SK-N-SH (cell line): ENCODE measurements around the gene UBB. TPM values are rescaled to one million over a fixed set of nuclear protein-coding genes. Genes with fewer than 3 reads are reported as not detected.
A peak's percentile ranks its signal among the peaks of the same experiment; 100 is the strongest.

Source experiments
- CTCF ChIA-PET: fragments of 300-600, 350-600 bp; formaldehyde crosslinking; extraction: SDS; loops from one replicate; lab custom pipeline; 2021; lab: Yijun Ruan, JAX
- POLR2A ChIA-PET: fragments of 350-600 bp; sonication (Branson Sonifier 250); formaldehyde crosslinking; extraction: SDS; loops from one replicate; lab custom pipeline; 2020; ENCODE audit warnings: antibody characterized with exemption, inconsistent platforms; lab: Yijun Ruan, JAX
- DNase-seq: peaks from one replicate; pipeline ENCODE4 v3.0.0; 2012
- H2AFZ ChIP-seq: fragments of 200-600 bp; sonication (generic); 2 replicates; pipeline ENCODE4 v1.8.1; 2016; ENCODE audit warnings: antibody characterized with exemption, mild to moderate bottlenecking, low read depth
- H3F3A ChIP-seq: fragments of 200-600 bp; sonication (generic); replicated peaks from 2 replicates; pipeline ENCODE3; 2016; ENCODE audit warnings: antibody characterized with exemption, mild to moderate bottlenecking; ENCODE audit not compliant: insufficient read depth
- H3K27ac ChIP-seq, 2 experiments: fragments of 200-500 bp in 1 of 2; fragments of 200-600 bp in 1 of 2; sonication (Bioruptor generic) in 1 of 2; sonication (generic), shearing (Covaris generic) in 1 of 2; 2 replicates each; pipeline versions ENCODE4 v1.5.1 to v1.6.1; 2014 to 2016; ENCODE audit warnings: low read depth in 2 of 2, inconsistent platforms in 1 of 2, low read length in 1 of 2, mild to moderate bottlenecking in 1 of 2, mixed read lengths in 1 of 2
- H3K27me3 ChIP-seq: fragments of 200-600 bp; sonication (generic), shearing (Covaris generic); 2 replicates; pipeline ENCODE4 v1.6.1; 2016; ENCODE audit warnings: mixed run types; ENCODE audit not compliant: insufficient read depth
- H3K36me3 ChIP-seq, 2 experiments: fragments of 200-500 bp in 1 of 2; fragments of 200-600 bp in 1 of 2; sonication (Bioruptor generic) in 1 of 2; sonication (generic) in 1 of 2; replicated peaks in 1 of 2; 2 replicates each; pipeline versions ENCODE3 to v1.5.1; 2014 to 2016; ENCODE audit warnings: low read length in 1 of 2, mild to moderate bottlenecking in 1 of 2; ENCODE audit not compliant: insufficient read depth in 2 of 2, control insufficient read depth in 1 of 2
- H3K4me1 ChIP-seq, 2 experiments: fragments of 200-500 bp in 1 of 2; fragments of 200-600 bp in 1 of 2; sonication (Bioruptor generic) in 1 of 2; sonication (generic), shearing (Covaris generic) in 1 of 2; 2 replicates each; pipeline versions ENCODE4 v1.5.1 to v1.6.1; 2014 to 2016; ENCODE audit warnings: low read depth in 1 of 2, low read length in 1 of 2, mixed run types in 1 of 2; ENCODE audit not compliant: insufficient read depth in 2 of 2, control insufficient read depth in 1 of 2
- H3K4me2 ChIP-seq: fragments of 200-600 bp; sonication (generic), shearing (Covaris generic); 2 replicates; pipeline ENCODE4 v1.6.1; 2017; ENCODE audit warnings: mixed run types
- H3K4me3 ChIP-seq, 2 experiments: fragments of 200-500 bp in 1 of 2; fragments of 200-600 bp in 1 of 2; sonication (Bioruptor generic) in 1 of 2; sonication (generic), shearing (Covaris generic) in 1 of 2; 2 replicates each; pipeline versions ENCODE4 v1.5.1 to v1.8.1; 2014 to 2016; ENCODE audit warnings: low read depth in 2 of 2, inconsistent platforms in 1 of 2, low read length in 1 of 2, mild to moderate bottlenecking in 1 of 2, mixed read lengths in 1 of 2, moderate library complexity in 1 of 2
- H3K79me2 ChIP-seq: fragments of 200-600 bp; sonication (generic); 2 replicates; pipeline ENCODE4 v1.8.1; 2017; ENCODE audit warnings: mild to moderate bottlenecking; ENCODE audit not compliant: insufficient read depth
- H3K9ac ChIP-seq: fragments of 200-600 bp; sonication (generic); 2 replicates; pipeline ENCODE4 v1.6.1; 2017; ENCODE audit warnings: mixed run types
- H3K9me2 ChIP-seq: fragments of 200-600 bp; sonication (generic); 2 replicates; pipeline ENCODE4 v1.6.1; 2017; ENCODE audit warnings: mixed run types
- H3K9me3 ChIP-seq: fragments of 200-600 bp; sonication (generic); 2 replicates; pipeline ENCODE4 v1.6.1; 2017; ENCODE audit warnings: mixed run types, mild to moderate bottlenecking, moderate library complexity
- H4K20me1 ChIP-seq: fragments of 200-600 bp; sonication (generic); 2 replicates; pipeline ENCODE4 v1.6.1; 2017; ENCODE audit warnings: mild to moderate bottlenecking, mixed run types; ENCODE audit not compliant: insufficient read depth
- ELF1 ChIP-seq: IDR thresholded peaks from 2 replicates; pipeline ENCODE4 v1.4.0; 2012
- EZH2phosphoT487 ChIP-seq: fragments of 200-600 bp; sonication (generic); IDR thresholded peaks from 2 replicates; pipeline ENCODE4 v1.6.1; 2017; ENCODE audit warnings: low read depth, mixed run types, mild to moderate bottlenecking, antibody characterized with exemption, moderate library complexity, borderline replicate concordance
- FOXJ3 ChIP-seq: sonication (generic); formaldehyde crosslinking; IDR thresholded peaks from 2 replicates; pipeline ENCODE4 v1.5.1; 2020; ENCODE audit warnings: mild to moderate bottlenecking, missing genetic modification reagents
- IRF3 ChIP-seq: fragments of 150-350 bp; IDR thresholded peaks from 2 replicates; pipeline ENCODE4 v1.6.1; 2016; ENCODE audit warnings: mild to moderate bottlenecking, low read depth, low read length
- NFIC ChIP-seq: IDR thresholded peaks from 2 replicates; pipeline ENCODE4 v1.4.0; 2012; ENCODE audit warnings: borderline replicate concordance
- NRF1 ChIP-seq: IDR thresholded peaks from 2 replicates; pipeline ENCODE4 v1.6.1; 2012; ENCODE audit warnings: low read depth, mild to moderate bottlenecking, low read length
- RAD21 ChIP-seq: IDR thresholded peaks from 2 replicates; pipeline ENCODE4 v1.6.1; 2012; ENCODE audit warnings: mild to moderate bottlenecking, low read length
- REST ChIP-seq: IDR thresholded peaks from 2 replicates; pipeline ENCODE4 v1.6.1; 2012; ENCODE audit warnings: mild to moderate bottlenecking, low read depth, low read length, moderate library complexity
- RFX5 ChIP-seq: IDR thresholded peaks from 2 replicates; pipeline ENCODE4 v1.6.1; 2012; ENCODE audit warnings: mild to moderate bottlenecking, improper control_type of control experiment, low read length
- SMC3 ChIP-seq: IDR thresholded peaks from 2 replicates; pipeline ENCODE4 v1.6.1; 2012; ENCODE audit warnings: low read depth, low read length, improper control_type of control experiment
- TCF12 ChIP-seq: IDR thresholded peaks from 2 replicates; pipeline ENCODE4 v1.4.0; 2012
- USF1 ChIP-seq: IDR thresholded peaks from 2 replicates; pipeline ENCODE4 v1.4.0; 2012; ENCODE audit warnings: low read depth, borderline replicate concordance
- WGBS: methylation state at CpG from one replicate; pipeline ENCODE4 v1.1.6; 2017; ENCODE audit warnings: low lambda C conversion rate; 5-methylcytosine and 5-hydroxymethylcytosine counted together
- polyA plus RNA-seq, 3 experiments: library from polyadenylated mRNA; depleted of rRNA; stranded (reverse); fragments of >200 nt; gene quantifications; 2 replicates each; pipeline ENCODE4 v1.2.3, GENCODE V29; 2012
- TF ChIP-seq, protein P1 (sequence below): fragments of 200-600 bp; sonication (generic); IDR thresholded peaks from 2 replicates; pipeline ENCODE4 v1.6.1; 2017; ENCODE audit warnings: antibody characterized with exemption, mild to moderate bottlenecking, moderate library complexity
- TF ChIP-seq, protein P2 (sequence below): IDR thresholded peaks from 2 replicates; pipeline ENCODE4 v1.4.0; 2012; ENCODE audit warnings: low read depth

Gene UBB
- polyA plus RNA-seq, 1 of the 3 experiments (the other 2 are of a cell fraction): 2,693 TPM

- peaks cover 28% of the 10 kb centered on the region in 2 experiments for H3K4me1 ChIP-seq
- H3K9me3 ChIP-seq: no peaks in the 10 kb centered on the region
- no peak within 1 kb of the TSS for H3K4me3 ChIP-seq
- H3K9me2 ChIP-seq: no peaks in the 10 kb centered on the region
- CTCF ChIA-PET: interaction anchor here (0.7 to 1.8 kb wide), 4 partner anchors 8 to 52 kb away, joined by 4 to 9 read pairs (median 4); no protein-coding TSS in a partner anchor
- no peaks in the 10 kb centered on the region for H3K79me2 ChIP-seq
- no peak within 1 kb of the TSS for H3K9ac ChIP-seq
- no peaks in the 10 kb centered on the region for H3K27me3 ChIP-seq
- no peaks in the 10 kb centered on the region for H3K36me3 ChIP-seq
- H3K4me2 ChIP-seq: no peak within 1 kb of the TSS
- TF ChIP-seq, protein P1, sequence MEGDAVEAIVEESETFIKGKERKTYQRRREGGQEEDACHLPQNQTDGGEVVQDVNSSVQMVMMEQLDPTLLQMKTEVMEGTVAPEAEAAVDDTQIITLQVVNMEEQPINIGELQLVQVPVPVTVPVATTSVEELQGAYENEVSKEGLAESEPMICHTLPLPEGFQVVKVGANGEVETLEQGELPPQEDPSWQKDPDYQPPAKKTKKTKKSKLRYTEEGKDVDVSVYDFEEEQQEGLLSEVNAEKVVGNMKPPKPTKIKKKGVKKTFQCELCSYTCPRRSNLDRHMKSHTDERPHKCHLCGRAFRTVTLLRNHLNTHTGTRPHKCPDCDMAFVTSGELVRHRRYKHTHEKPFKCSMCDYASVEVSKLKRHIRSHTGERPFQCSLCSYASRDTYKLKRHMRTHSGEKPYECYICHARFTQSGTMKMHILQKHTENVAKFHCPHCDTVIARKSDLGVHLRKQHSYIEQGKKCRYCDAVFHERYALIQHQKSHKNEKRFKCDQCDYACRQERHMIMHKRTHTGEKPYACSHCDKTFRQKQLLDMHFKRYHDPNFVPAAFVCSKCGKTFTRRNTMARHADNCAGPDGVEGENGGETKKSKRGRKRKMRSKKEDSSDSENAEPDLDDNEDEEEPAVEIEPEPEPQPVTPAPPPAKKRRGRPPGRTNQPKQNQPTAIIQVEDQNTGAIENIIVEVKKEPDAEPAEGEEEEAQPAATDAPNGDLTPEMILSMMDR: peak; percentile 23; the same call in 1 of the 2 replicates
- TF ChIP-seq TCF12 (no peak), RAD21 (0 out of 2 replicates have a peak, but pooled peaks have one; percentile 17)
- H2AFZ ChIP-seq: no peak within 1 kb of the TSS
- peaks cover 25% of the 10 kb centered on the region for H3F3A ChIP-seq
- 77% methylated on average over 6 of the region's 21 CpGs for WGBS
- POLR2A ChIA-PET: interaction anchor here (0.8 kb wide), 1 partner anchor 8 kb away, joined by 3 read pairs; no protein-coding TSS in a partner anchor
- no peak within 1 kb of the TSS for H3K27ac ChIP-seq
- DNase-seq: peak; percentile 23
- H4K20me1 ChIP-seq: no peaks in the 10 kb centered on the region
Measured at GRCh38 chr17:16415031-16415924, 34.4 kb downstream of the UBB start, which contains the start of gene TRPV2. TRPV2 (plus strand) TSS chr17:16415571; CDS start chr17:16417669, 2,098 bp downstream.

GRCh38 chr17:16417399-16417798, 36.5 kb downstream of the UBB start:
- Histone ChIP-seq H3K9me3 (no peaks in the 10 kb centered on the region), H3K9ac (no peak overlapping the region), H3K27ac (peak overlapping the region in 1 of 2 experiments; percentile 98; a peak in 1 of 4 replicates), H3K4me2 (peak overlapping the region; percentile 83; the same call in 1 of the 2 replicates), H3K79me2 (no peaks in the 10 kb centered on the region), H3K4me3 (no peak overlapping the region), H3F3A (peaks cover 34% of the 10 kb centered on the region), H3K4me1 (peaks cover 26 to 35% of the 10 kb centered on the region in 2 experiments), H3K27me3 (no peaks in the 10 kb centered on the region), H3K36me3 (no peaks in the 10 kb centered on the region), H3K9me2 (no peaks in the 10 kb centered on the region), H2AFZ (no peak overlapping the region), H4K20me1 (no peaks in the 10 kb centered on the region)
- CTCF ChIA-PET: interaction anchor here (0.8 to 1.6 kb wide), 3 partner anchors 10 to 36 kb away, joined by 3 to 7 read pairs (median 4); no protein-coding TSS in a partner anchor
- DNase-seq: no peak
- POLR2A ChIA-PET: interaction anchor here (1.3 kb wide), 1 partner anchor 21 kb away, joined by 5 read pairs; no protein-coding TSS in a partner anchor
- WGBS: 94% methylated on average over 7 of the region's 7 CpGs
- TF ChIP-seq RAD21 (no peak), REST (no peak), IRF3 (no peak), RFX5 (no peak), NFIC (no peak), NRF1 (no peak), USF1 (no peak), FOXJ3 (no peak), ELF1 (no peak), TCF12 (no peak), SMC3 (no peak), EZH2phosphoT487 (no peak)
- TF ChIP-seq, protein P2, sequence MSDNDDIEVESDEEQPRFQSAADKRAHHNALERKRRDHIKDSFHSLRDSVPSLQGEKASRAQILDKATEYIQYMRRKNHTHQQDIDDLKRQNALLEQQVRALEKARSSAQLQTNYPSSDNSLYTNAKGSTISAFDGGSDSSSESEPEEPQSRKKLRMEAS: no peak
